ENCODE data around the gene ZNF662.

DNA sequence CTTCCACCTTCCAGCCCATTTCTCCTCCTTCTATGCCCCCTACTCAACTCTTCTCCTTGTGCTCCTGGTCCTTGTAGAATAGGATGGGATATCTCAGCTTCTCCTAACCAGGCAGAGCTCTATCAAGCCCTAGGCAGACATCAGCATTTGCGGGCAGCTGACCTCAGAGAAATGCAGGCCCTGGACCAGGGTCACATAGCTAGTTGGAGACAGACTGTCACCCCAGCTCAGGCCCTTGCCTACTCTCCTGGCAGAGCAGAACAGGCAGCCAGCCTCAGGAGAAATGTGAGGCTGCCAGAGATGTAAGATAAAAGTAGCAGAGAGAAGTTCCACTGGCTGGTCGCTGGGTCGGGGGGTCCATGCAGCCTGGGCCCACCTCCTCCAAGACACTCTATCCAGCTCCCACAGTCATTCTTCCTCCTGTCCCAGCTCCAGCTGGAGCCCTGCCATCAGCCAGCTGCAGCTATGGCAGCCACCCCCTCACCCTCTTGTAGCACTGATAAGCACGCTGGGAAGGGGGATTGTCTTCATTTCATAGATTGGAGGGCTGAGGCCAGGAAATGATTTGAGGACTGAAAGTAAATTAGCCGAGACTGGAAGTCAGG is 34.2 kb upstream of the ZNF662 start:
- no peak for TF ChIP-seq CTCF (IDR thresholded peaks at IDR 0.05)
- no peak for TF ChIP-seq POLR2A (IDR thresholded peaks at IDR 0.05)
